Measurements from ENCODE around the gene MTMR12. TPM values are rescaled to one million over a fixed set of nuclear protein-coding genes. Genes with fewer than 3 reads are reported as not detected.
A peak's percentile ranks its signal among the peaks of the same experiment; 100 is the strongest.

The MTMR12 gene
- total and polyA plus RNA-seq, 2 donors (not counting 1 experiment from before 2014, with no cell fraction given): 9.6 to 29.2 TPM

DNA sequence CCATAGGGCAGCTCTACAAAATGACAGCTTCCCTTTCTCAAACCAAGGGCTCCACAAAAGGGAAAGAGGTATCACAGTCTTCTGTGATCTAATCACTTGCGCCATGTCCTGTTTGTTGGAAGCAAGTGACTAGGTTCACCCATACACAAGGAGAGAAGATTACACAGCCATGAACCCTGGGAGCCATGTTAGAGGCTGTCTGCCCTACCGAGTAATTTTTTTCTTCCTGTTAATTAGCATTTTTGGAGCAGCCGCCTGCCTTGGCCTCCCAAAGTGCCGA, 105.4 kb downstream of the MTMR12 start:
- no peak for ATAC-seq (ENCODE audit: low read depth)
- H3K4me2 ChIP-seq (replicated peaks; ENCODE audit: low read depth, low read length, poor library complexity, severe bottlenecking): no peak overlapping the region
- no peak for TF ChIP-seq EZH2 (IDR thresholded peaks at IDR 0.05; ENCODE audit: borderline replicate concordance, insufficient read depth, low read depth, low read length, poor library complexity, severe bottlenecking)
- TF ChIP-seq, protein P1, sequence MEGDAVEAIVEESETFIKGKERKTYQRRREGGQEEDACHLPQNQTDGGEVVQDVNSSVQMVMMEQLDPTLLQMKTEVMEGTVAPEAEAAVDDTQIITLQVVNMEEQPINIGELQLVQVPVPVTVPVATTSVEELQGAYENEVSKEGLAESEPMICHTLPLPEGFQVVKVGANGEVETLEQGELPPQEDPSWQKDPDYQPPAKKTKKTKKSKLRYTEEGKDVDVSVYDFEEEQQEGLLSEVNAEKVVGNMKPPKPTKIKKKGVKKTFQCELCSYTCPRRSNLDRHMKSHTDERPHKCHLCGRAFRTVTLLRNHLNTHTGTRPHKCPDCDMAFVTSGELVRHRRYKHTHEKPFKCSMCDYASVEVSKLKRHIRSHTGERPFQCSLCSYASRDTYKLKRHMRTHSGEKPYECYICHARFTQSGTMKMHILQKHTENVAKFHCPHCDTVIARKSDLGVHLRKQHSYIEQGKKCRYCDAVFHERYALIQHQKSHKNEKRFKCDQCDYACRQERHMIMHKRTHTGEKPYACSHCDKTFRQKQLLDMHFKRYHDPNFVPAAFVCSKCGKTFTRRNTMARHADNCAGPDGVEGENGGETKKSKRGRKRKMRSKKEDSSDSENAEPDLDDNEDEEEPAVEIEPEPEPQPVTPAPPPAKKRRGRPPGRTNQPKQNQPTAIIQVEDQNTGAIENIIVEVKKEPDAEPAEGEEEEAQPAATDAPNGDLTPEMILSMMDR (IDR thresholded peaks at IDR 0.05): no peak
- H3K9me3 ChIP-seq (ENCODE audit: control extremely low read depth in 1 of 3, control insufficient read depth in 2 of 3, insufficient read depth in 1 of 3, low read length in 2 of 3): peaks cover 0 to 3% (median 0%) of the 10 kb centered on the region in 3 donors
- H3K4me1 ChIP-seq (ENCODE audit: control insufficient read depth in 2 of 2, insufficient read depth in 2 of 2, low read length in 2 of 2): peaks cover 12 to 18% of the 10 kb centered on the region in 2 donors
- POLR2A ChIA-PET: interaction anchor here (0.6 kb wide), 1 partner anchor 69 kb away, joined by 8 read pairs; no protein-coding TSS in a partner anchor
- Mint-ChIP-seq H3K27me3 (no peaks in the 10 kb centered on the region), H3K4me1 (peaks cover 16% of the 10 kb centered on the region), H3K27ac (peak overlapping the region; percentile 72), H3K9me3 (ENCODE audit: insufficient read depth) (no peaks in the 10 kb centered on the region), H3K4me3 (no peak overlapping the region)
- H3K9ac ChIP-seq (ENCODE audit: low read length): no peak overlapping the region
- DNase-seq: no peak
- H3K27me3 ChIP-seq (replicated peaks in 1 of 4; ENCODE audit: control extremely low read depth in 1 of 4, control insufficient read depth in 3 of 4, insufficient read depth in 4 of 4, low read length in 3 of 4): no peaks in the 10 kb centered on the region
- H3K4me3 ChIP-seq (ENCODE audit: control extremely low read depth in 1 of 5, extremely low read depth in 1 of 5, insufficient read depth in 1 of 5, low read depth in 2 of 5, low read length in 4 of 5): no peak overlapping the region
- H3K27ac ChIP-seq (ENCODE audit: low read length in 2 of 2): peak overlapping the region in 1 of 2 donors; percentile 3
- H2AFZ ChIP-seq (ENCODE audit: insufficient read depth, low read depth, low read length, poor library complexity, severe bottlenecking): no peak overlapping the region
- intact Hi-C loops (cut with micrococcal nuclease): no loop called here
- no peaks in the 10 kb centered on the region for H3K36me3 ChIP-seq (replicated peaks in 1 of 2; ENCODE audit: control extremely low read depth in 1 of 2, control insufficient read depth in 1 of 2, extremely low read depth in 1 of 2, insufficient read depth in 2 of 2, low read length in 1 of 2)
- 57% methylated on average over 2 of the region's 4 CpGs for WGBS (ENCODE audit: insufficient coverage)
- no peaks in the 10 kb centered on the region for H3K79me2 ChIP-seq (ENCODE audit: control insufficient read depth, insufficient read depth, low read length)
- no peaks in the 10 kb centered on the region for H4K20me1 ChIP-seq (ENCODE audit: control insufficient read depth, insufficient read depth, low read length, poor library complexity, severe bottlenecking)
- CTCF ChIA-PET: interaction anchor here (1.1 kb wide), 1 partner anchor 25 kb away, joined by 3 read pairs; no protein-coding TSS in a partner anchor

DNA sequence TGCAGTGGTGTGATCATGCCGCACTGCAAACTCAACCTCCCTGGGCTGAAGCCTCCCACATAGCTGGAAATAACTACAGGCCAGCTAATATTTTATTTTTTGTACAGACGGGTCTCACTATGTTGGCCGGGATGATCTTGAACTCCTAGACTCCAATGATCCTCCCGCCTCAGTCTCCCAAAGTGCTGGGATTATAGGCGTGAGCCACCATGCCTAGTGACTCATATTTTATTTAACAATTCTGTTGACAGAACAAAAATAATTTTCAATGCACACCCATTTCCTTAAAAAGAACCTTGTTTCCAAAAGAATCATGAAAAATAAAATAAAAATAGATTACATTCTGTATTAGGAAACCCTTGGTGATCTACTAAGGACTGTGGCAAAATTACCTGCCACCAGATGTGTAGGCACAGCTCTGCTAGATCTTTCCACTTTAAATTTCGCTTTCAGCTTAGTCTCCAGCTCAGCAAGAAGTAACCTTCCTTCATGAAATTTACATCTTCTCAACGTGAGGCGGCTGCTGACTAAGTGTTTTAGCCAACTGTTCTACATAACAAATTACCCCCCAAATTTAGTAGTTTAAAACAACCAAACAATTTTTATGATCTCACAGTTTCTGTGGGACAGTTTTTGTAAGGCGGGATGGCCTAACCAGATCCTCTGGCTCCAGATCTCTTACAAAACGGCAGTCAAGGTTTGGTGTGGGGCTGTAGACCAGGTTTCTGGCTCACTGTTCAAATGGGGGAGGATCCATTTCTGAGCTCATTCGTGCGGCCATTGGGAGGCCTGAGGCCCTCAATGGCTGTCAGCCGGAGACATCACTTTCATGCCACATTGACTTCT, 106.0 kb downstream of the MTMR12 start:
- H2AFZ ChIP-seq (ENCODE audit: insufficient read depth, low read depth, low read length, poor library complexity, severe bottlenecking): no peak overlapping the region
- H3K36me3 ChIP-seq (replicated peaks in 1 of 2; ENCODE audit: control extremely low read depth in 1 of 2, control insufficient read depth in 1 of 2, extremely low read depth in 1 of 2, insufficient read depth in 2 of 2, low read length in 1 of 2): no peaks in the 10 kb centered on the region
- H4K20me1 ChIP-seq (ENCODE audit: control insufficient read depth, insufficient read depth, low read length, poor library complexity, severe bottlenecking): no peaks in the 10 kb centered on the region
- Mint-ChIP-seq H3K4me1 (peaks cover 16% of the 10 kb centered on the region), H3K4me3 (no peak overlapping the region), H3K27me3 (no peaks in the 10 kb centered on the region), H3K9me3 (ENCODE audit: insufficient read depth) (no peaks in the 10 kb centered on the region), H3K27ac (peak overlapping the region; percentile 72)
- no peak for ATAC-seq (ENCODE audit: low read depth)
- no peak overlapping the region for H3K4me3 ChIP-seq (ENCODE audit: control extremely low read depth in 1 of 5, extremely low read depth in 1 of 5, insufficient read depth in 1 of 5, low read depth in 2 of 5, low read length in 4 of 5)
- intact Hi-C loops (cut with micrococcal nuclease): no loop called here
- no peaks in the 10 kb centered on the region for H3K79me2 ChIP-seq (ENCODE audit: control insufficient read depth, insufficient read depth, low read length)
- H3K9ac ChIP-seq (ENCODE audit: low read length): no peak overlapping the region
- ChIA-PET CTCF (interaction anchor here (1.1 kb wide), 1 partner anchor 26 kb away, joined by 3 read pairs; no protein-coding TSS in a partner anchor), POLR2A (interaction anchor here (0.6 kb wide), 2 partner anchors 12 to 70 kb away, joined by 3 to 8 read pairs; no protein-coding TSS in a partner anchor)
- H3K4me1 ChIP-seq (ENCODE audit: control insufficient read depth in 2 of 2, insufficient read depth in 2 of 2, low read length in 2 of 2): peaks cover 12 to 18% of the 10 kb centered on the region in 2 donors
- H3K27me3 ChIP-seq (replicated peaks in 1 of 4; ENCODE audit: control extremely low read depth in 1 of 4, control insufficient read depth in 3 of 4, insufficient read depth in 4 of 4, low read length in 3 of 4): no peaks in the 10 kb centered on the region
- TF ChIP-seq, protein P1 (IDR thresholded peaks at IDR 0.05): no peak
- TF ChIP-seq EZH2 (IDR thresholded peaks at IDR 0.05; ENCODE audit: borderline replicate concordance, insufficient read depth, low read depth, low read length, poor library complexity, severe bottlenecking): no peak
- peaks cover 0 to 3% (median 0%) of the 10 kb centered on the region in 3 donors for H3K9me3 ChIP-seq (ENCODE audit: control extremely low read depth in 1 of 3, control insufficient read depth in 2 of 3, insufficient read depth in 1 of 3, low read length in 2 of 3)
- H3K4me2 ChIP-seq (replicated peaks; ENCODE audit: low read depth, low read length, poor library complexity, severe bottlenecking): no peak overlapping the region
- 81% methylated on average over 11 of the region's 13 CpGs for WGBS (ENCODE audit: insufficient coverage)
- DNase-seq: peak; percentile 11
- peak overlapping the region; percentile 3 to 46 for H3K27ac ChIP-seq (ENCODE audit: low read length in 2 of 2)
